Measurements from ENCODE around the gene HPGD.

- TF ChIP-seq, protein P1, sequence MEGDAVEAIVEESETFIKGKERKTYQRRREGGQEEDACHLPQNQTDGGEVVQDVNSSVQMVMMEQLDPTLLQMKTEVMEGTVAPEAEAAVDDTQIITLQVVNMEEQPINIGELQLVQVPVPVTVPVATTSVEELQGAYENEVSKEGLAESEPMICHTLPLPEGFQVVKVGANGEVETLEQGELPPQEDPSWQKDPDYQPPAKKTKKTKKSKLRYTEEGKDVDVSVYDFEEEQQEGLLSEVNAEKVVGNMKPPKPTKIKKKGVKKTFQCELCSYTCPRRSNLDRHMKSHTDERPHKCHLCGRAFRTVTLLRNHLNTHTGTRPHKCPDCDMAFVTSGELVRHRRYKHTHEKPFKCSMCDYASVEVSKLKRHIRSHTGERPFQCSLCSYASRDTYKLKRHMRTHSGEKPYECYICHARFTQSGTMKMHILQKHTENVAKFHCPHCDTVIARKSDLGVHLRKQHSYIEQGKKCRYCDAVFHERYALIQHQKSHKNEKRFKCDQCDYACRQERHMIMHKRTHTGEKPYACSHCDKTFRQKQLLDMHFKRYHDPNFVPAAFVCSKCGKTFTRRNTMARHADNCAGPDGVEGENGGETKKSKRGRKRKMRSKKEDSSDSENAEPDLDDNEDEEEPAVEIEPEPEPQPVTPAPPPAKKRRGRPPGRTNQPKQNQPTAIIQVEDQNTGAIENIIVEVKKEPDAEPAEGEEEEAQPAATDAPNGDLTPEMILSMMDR (IDR thresholded peaks at IDR 0.05), result no peak
- TF ChIP-seq POLR2A (IDR thresholded peaks at IDR 0.05) (no peak), EP300 (IDR thresholded peaks at IDR 0.05) (no peak)
These were observed 5.9 kb upstream of the HPGD start for GRCh38 chr4:174528226-174528625.

Data from tibial nerve (tissue), 4 donors.